ENCODE measurements around the gene MAX. TPM values are rescaled to one million over a fixed set of nuclear protein-coding genes. Genes with fewer than 3 reads are reported as not detected.

MAX gene, protein sequence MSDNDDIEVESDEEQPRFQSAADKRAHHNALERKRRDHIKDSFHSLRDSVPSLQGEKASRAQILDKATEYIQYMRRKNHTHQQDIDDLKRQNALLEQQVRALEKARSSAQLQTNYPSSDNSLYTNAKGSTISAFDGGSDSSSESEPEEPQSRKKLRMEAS
- total RNA-seq: 42.9 and 44.8 TPM in 2 replicates

DNA sequence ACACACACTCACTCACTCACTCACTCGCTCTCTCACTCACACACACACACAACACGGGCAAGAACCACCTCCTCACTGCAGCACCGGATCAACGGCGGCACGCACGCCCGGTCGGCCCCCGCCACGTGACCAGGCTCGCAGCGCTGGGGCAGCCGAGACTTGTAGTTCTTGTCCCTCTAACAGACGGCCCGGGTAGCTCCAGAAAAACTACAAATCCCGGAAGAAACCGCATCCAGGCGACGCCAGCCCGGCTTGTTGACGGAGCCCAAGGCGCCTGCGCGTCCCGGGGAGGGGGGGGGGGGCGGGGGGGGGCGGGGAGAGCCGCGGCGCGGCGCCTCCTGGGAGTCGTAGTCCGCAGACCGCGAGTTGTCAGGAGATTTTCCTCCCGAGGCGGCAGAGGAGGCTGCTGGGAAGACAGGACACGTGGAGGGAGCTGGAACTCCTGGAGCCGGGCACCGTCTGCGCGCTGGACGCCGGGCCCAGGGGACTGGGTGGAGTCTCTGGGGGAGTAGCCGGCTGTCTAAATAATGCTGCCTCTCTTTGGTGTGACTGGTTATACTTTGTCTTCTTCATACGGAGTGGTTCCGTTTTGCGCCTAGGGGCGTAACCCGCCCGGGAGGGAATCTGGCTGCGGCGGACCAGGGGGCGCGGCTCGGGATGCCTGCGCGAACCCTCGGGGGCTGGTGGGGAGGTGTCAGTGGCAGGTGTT lies at the start of gene MAX:
TSS of gene MAX (minus strand) at position 77 of the 709 bp plus-strand sequence. CDS start 178 bp downstream, outside the sequence.

Other genes with a start within 250 kb of the MAX start
- gene SPTB, start 222.6 kb downstream of the MAX start, total RNA-seq: not detected in 2 replicates
- 68.6 and 105 TPM in 2 replicates for gene CHURC1, start 188.1 kb downstream of the MAX start, total RNA-seq
- not detected in 2 replicates for gene GPX2, start 159.8 kb downstream of the MAX start, total RNA-seq
- gene RAB15, start 130.2 kb downstream of the MAX start, total RNA-seq: 3.4 and 4.2 TPM in 2 replicates
- gene FNTB, start 115.6 kb downstream of the MAX start, total RNA-seq: 9.3 and 9.7 TPM in 2 replicates